H9 (cell line): ENCODE measurements around the gene PGA3. TPM values are rescaled to one million over a fixed set of nuclear protein-coding genes. Genes with fewer than 3 reads are reported as not detected.

Experiments used
- DNase-seq: peaks from one replicate; pipeline ENCODE4 v3.0.0-alpha.2; 2017
- H2AFZ ChIP-seq: one replicate; pipeline ENCODE4 v1.6.1; 2013; ENCODE audit warnings: mild to moderate bottlenecking, low read length, control low read depth, moderate library complexity
- H2AK5ac ChIP-seq: 2 replicates; pipeline ENCODE4 v1.6.1; 2013; ENCODE audit warnings: low read length, control low read depth, mixed read lengths; ENCODE audit not compliant: insufficient read length
- H2BK120ac ChIP-seq: one replicate; pipeline ENCODE4 v1.6.1; 2013; ENCODE audit warnings: low read depth, mild to moderate bottlenecking, low read length, control low read depth, inconsistent platforms; ENCODE audit not compliant: poor library complexity, severe bottlenecking
- H2BK12ac ChIP-seq: 2 replicates; pipeline ENCODE4 v1.6.1; 2013; ENCODE audit warnings: low read length, control low read depth, mixed read lengths, low read depth; ENCODE audit not compliant: insufficient read length
- H2BK15ac ChIP-seq: 2 replicates; pipeline ENCODE4 v1.6.1; 2013; ENCODE audit warnings: low read depth, low read length, control low read depth
- H2BK20ac ChIP-seq: one replicate; pipeline ENCODE4 v1.6.1; 2013; ENCODE audit warnings: low read depth, mild to moderate bottlenecking, low read length, control low read depth, inconsistent platforms; ENCODE audit not compliant: poor library complexity, severe bottlenecking
- H2BK5ac ChIP-seq: 2 replicates; pipeline ENCODE4 v1.6.1; 2013; ENCODE audit warnings: low read length, control low read depth, mixed read lengths; ENCODE audit not compliant: insufficient read length
- H3K14ac ChIP-seq: 2 replicates; pipeline ENCODE4 v1.6.1; 2013; ENCODE audit warnings: low read length, control low read depth; ENCODE audit not compliant: insufficient read depth
- H3K18ac ChIP-seq: 2 replicates; pipeline ENCODE4 v1.6.1; 2013; ENCODE audit warnings: low read depth, mild to moderate bottlenecking, mixed read lengths, low read length, control low read depth; ENCODE audit not compliant: insufficient read length
- H3K23ac ChIP-seq: 2 replicates; pipeline ENCODE4 v1.6.1; 2013; ENCODE audit warnings: low read length, control low read depth, mixed read lengths, low read depth; ENCODE audit not compliant: insufficient read length
- H3K23me2 ChIP-seq: 2 replicates; pipeline ENCODE4 v1.6.1; 2013; ENCODE audit warnings: low read depth, mild to moderate bottlenecking, mixed read lengths, low read length, control low read depth; ENCODE audit not compliant: insufficient read length, poor library complexity, severe bottlenecking
- H3K27ac ChIP-seq: 2 replicates; pipeline ENCODE4 v1.5.1; 2013; ENCODE audit warnings: low read length, control low read depth, mixed read lengths, low read depth; ENCODE audit not compliant: insufficient read length
- H3K27me3 ChIP-seq: 2 replicates; pipeline ENCODE4 v1.6.1; 2013; ENCODE audit warnings: low read length, control low read depth, inconsistent platforms; ENCODE audit not compliant: insufficient read depth
- H3K4ac ChIP-seq: 2 replicates; pipeline ENCODE4 v1.6.1; 2013; ENCODE audit warnings: low read depth, mild to moderate bottlenecking, control low read depth, inconsistent platforms, low read length, moderate library complexity
- H3K4me1 ChIP-seq: 2 replicates; pipeline ENCODE4 v1.6.1; 2013; ENCODE audit warnings: low read length, control low read depth, inconsistent platforms; ENCODE audit not compliant: insufficient read depth
- H3K4me2 ChIP-seq: 2 replicates; pipeline ENCODE4 v1.6.1; 2013; ENCODE audit warnings: low read length, control low read depth, mixed read lengths; ENCODE audit not compliant: insufficient read length, insufficient read depth
- H3K56ac ChIP-seq: 2 replicates; pipeline ENCODE4 v1.6.1; 2013; ENCODE audit warnings: low read depth, mild to moderate bottlenecking, mixed read lengths, low read length, control low read depth; ENCODE audit not compliant: insufficient read length
- H3K79me1 ChIP-seq: 2 replicates; pipeline ENCODE4 v1.6.1; 2013; ENCODE audit warnings: low read depth, mild to moderate bottlenecking, moderate library complexity, low read length, control low read depth, inconsistent platforms; ENCODE audit not compliant: insufficient read depth, poor library complexity, severe bottlenecking
- H3K79me2 ChIP-seq: 2 replicates; pipeline ENCODE4 v1.6.1; 2013; ENCODE audit warnings: low read length, control low read depth, inconsistent platforms; ENCODE audit not compliant: insufficient read depth
- H3K9ac ChIP-seq: 2 replicates; pipeline ENCODE4 v1.6.1; 2013; ENCODE audit warnings: low read length, control low read depth, mixed read lengths; ENCODE audit not compliant: insufficient read length; ENCODE audit errors: extremely low read depth
- H3K9me3 ChIP-seq: one replicate; pipeline ENCODE4 v1.6.1; 2013; ENCODE audit warnings: low read depth, low read length, inconsistent platforms; ENCODE audit not compliant: control insufficient read depth
- H3T11ph ChIP-seq: one replicate; pipeline ENCODE4 v1.6.1; 2013; ENCODE audit warnings: mild to moderate bottlenecking, low read length, control low read depth, inconsistent platforms
- H4K20me1 ChIP-seq: one replicate; pipeline ENCODE4 v1.6.1; 2013; ENCODE audit not compliant: control insufficient read depth, insufficient read length, insufficient read depth
- H4K5ac ChIP-seq: 2 replicates; pipeline ENCODE4 v1.6.1; 2013; ENCODE audit warnings: low read depth, mild to moderate bottlenecking, mixed read lengths, low read length, control low read depth; ENCODE audit not compliant: insufficient read length
- H4K8ac ChIP-seq: replicated peaks from 2 replicates; pipeline ENCODE4 v1.6.1; 2013; ENCODE audit warnings: low read length, control low read depth, mixed read lengths, low read depth; ENCODE audit not compliant: insufficient read length
- H4K91ac ChIP-seq: 2 replicates; pipeline ENCODE4 v1.6.1; 2013; ENCODE audit warnings: low read depth, mild to moderate bottlenecking, moderate library complexity, mixed read lengths, low read length, control low read depth; ENCODE audit not compliant: insufficient read length
- H3K27ac Mint-ChIP-seq, 3 experiments: 2 replicates in 2 of 3; 3 replicates in 1 of 3; pipeline ENCODE4 v1.8.0; 2020 to 2021; ENCODE audit warnings: mixed read lengths in 3 of 3, mild to moderate bottlenecking in 1 of 3, moderate library complexity in 1 of 3
- H3K27me3 Mint-ChIP-seq: 2 replicates; pipeline ENCODE4 v1.8.0; 2021; ENCODE audit warnings: low read depth, mild to moderate bottlenecking, moderate library complexity, mixed read lengths
- H3K36me3 Mint-ChIP-seq, 3 experiments: 2 replicates in 2 of 3; 3 replicates in 1 of 3; pipeline ENCODE4 v1.8.0; 2020 to 2021; ENCODE audit warnings: low read depth in 3 of 3, mixed read lengths in 3 of 3; ENCODE audit not compliant: insufficient read depth in 1 of 3
- H3K4me1 Mint-ChIP-seq, 2 experiments: 2 replicates each; pipeline ENCODE4 v1.8.0; 2020; ENCODE audit warnings: mixed read lengths in 2 of 2
- H3K4me3 Mint-ChIP-seq, 2 experiments: 2 replicates in 1 of 2; 3 replicates in 1 of 2; pipeline ENCODE4 v1.8.0; 2020 to 2021; ENCODE audit warnings: mild to moderate bottlenecking in 2 of 2, mixed read lengths in 2 of 2, moderate library complexity in 1 of 2
- H3K9me3 Mint-ChIP-seq, 2 experiments: 2 replicates in 1 of 2; 3 replicates in 1 of 2; pipeline ENCODE4 v1.8.0; 2020; ENCODE audit warnings: mild to moderate bottlenecking in 2 of 2, mixed read lengths in 2 of 2, moderate library complexity in 1 of 2
- whole genome bisulfite sequencing: extraction: QIAGEN DNeasy Blood & Tissue Kit; methylation state at CpG from one replicate; pipeline ENCODE4 v1.1.7; 2013; ENCODE audit warnings: missing lambda C conversion rate, low lambda C conversion rate, mixed read lengths; ENCODE audit not compliant: insufficient read length; ENCODE audit errors: extremely low coverage; 5-methylcytosine and 5-hydroxymethylcytosine counted together
- total RNA-seq: library from RNA; stranded (reverse); gene quantifications from 2 replicates; pipeline ENCODE4 v1.2.1, GENCODE V29; 2021
- TF ChIP-seq, protein P1 (sequence below): fragments of 200-600 bp; sonication (generic); conservative IDR thresholded peaks from 3 replicates; pipeline ENCODE4 v1.8.0; 2021; ENCODE audit warnings: antibody characterized with exemption, mild to moderate bottlenecking

PGA3 gene
- total RNA-seq, 1 experiment from 2014 or later, result not detected

DNA sequence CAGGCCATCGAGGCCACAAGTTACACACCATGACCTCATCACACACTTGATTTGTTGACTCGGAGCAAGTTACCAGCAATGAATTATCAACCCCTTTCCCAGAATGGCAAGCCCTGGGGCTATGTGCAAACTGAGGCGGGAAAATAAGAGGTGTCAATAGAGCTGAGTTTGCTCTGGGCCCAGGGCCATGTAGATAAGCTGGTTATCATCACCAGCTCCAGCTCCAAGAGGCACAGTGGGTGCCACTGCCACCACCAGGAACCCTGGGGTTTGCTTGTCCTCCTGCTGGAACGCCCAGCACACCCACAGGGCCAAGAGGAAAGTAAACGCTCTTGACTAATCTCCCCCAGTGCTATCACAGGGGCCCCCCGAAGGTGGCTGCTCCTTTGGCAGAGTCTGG lies 29.0 kb upstream of the PGA3 start:
- Histone ChIP-seq H3K27ac (no peak overlapping the region), H3K79me1 (no peaks in the 10 kb centered on the region), H3K9ac (no peak overlapping the region), H3K4ac (no peak overlapping the region), H2BK15ac (no peak overlapping the region), H2BK12ac (no peak overlapping the region), H3K23ac (no peak overlapping the region), H3K18ac (no peak overlapping the region), H3K14ac (no peak overlapping the region), H3K56ac (no peak overlapping the region), H3K9me3 (no peaks in the 10 kb centered on the region), H4K20me1 (no peaks in the 10 kb centered on the region), H3K4me2 (no peak overlapping the region), H3K27me3 (no peaks in the 10 kb centered on the region), H2BK120ac (no peak overlapping the region), H3K23me2 (no peaks in the 10 kb centered on the region), H3K4me1 (no peaks in the 10 kb centered on the region), H4K91ac (no peak overlapping the region), H2AK5ac (no peak overlapping the region), H3T11ph (no peak overlapping the region), H3K79me2 (no peaks in the 10 kb centered on the region), H4K5ac (no peak overlapping the region), H4K8ac (no peak overlapping the region), H2AFZ (no peak overlapping the region), H2BK20ac (no peak overlapping the region), H2BK5ac (no peak overlapping the region)
- Mint-ChIP-seq H3K27me3 (peaks cover 32% of the 10 kb centered on the region), H3K27ac (no peak overlapping the region), H3K36me3 (no peaks in the 10 kb centered on the region; a peak in 1 of 7 replicates), H3K9me3 (peaks cover 2 to 4% of the 10 kb centered on the region in 2 experiments; a peak in 2 of 5 replicates), H3K4me3 (no peak overlapping the region), H3K4me1 (no peaks in the 10 kb centered on the region)
- DNase-seq, result no peak
- TF ChIP-seq, protein P1, sequence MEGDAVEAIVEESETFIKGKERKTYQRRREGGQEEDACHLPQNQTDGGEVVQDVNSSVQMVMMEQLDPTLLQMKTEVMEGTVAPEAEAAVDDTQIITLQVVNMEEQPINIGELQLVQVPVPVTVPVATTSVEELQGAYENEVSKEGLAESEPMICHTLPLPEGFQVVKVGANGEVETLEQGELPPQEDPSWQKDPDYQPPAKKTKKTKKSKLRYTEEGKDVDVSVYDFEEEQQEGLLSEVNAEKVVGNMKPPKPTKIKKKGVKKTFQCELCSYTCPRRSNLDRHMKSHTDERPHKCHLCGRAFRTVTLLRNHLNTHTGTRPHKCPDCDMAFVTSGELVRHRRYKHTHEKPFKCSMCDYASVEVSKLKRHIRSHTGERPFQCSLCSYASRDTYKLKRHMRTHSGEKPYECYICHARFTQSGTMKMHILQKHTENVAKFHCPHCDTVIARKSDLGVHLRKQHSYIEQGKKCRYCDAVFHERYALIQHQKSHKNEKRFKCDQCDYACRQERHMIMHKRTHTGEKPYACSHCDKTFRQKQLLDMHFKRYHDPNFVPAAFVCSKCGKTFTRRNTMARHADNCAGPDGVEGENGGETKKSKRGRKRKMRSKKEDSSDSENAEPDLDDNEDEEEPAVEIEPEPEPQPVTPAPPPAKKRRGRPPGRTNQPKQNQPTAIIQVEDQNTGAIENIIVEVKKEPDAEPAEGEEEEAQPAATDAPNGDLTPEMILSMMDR, result no peak
- no CpG with 5 or more reads among the region's 6 CpGs for WGBS
